H1 (cell line): ENCODE data around the gene PHLDA3. TPM values are rescaled to one million over a fixed set of nuclear protein-coding genes. Genes with fewer than 3 reads are reported as not detected.

Source experiments
- SUZ12 ChIP-seq: fragments of 200-600 bp; sonication (generic); IDR thresholded peaks from 2 replicates; pipeline ENCODE4 v1.6.1; 2012; ENCODE audit warnings: mild to moderate bottlenecking, inconsistent platforms, low read length, moderate library complexity, mixed read lengths
- polyA plus RNA-seq, 7 experiments: library from polyadenylated mRNA; depleted of rRNA in 3 of 7; stranded (reverse) in 5 of 7; unstranded in 2 of 7; fragments of >200 nt in 5 of 7; fragments of 200-250 nt in 2 of 7; gene quantifications; 1 replicate in 5 of 7; 2 replicates in 1 of 7; 4 replicates in 1 of 7; pipeline versions ENCODE4 v1.2.1 to v1.2.3, GENCODE V29; 2011 to 2013; ENCODE audit warnings: missing spikeins in 2 of 7, mixed read lengths in 2 of 7
- total RNA-seq: library from RNA; stranded (reverse); fragmentation: NEBNext Ultra II Directional; extraction: Animal tissue kit (Norgen Biotek cat#: 25700); gene quantifications from 2 replicates; pipeline ENCODE4 v1.2.1, GENCODE V29; 2021
- TF ChIP-seq, protein P1 (sequence below): IDR thresholded peaks from 2 replicates; pipeline ENCODE4 v1.6.1; 2011; ENCODE audit warnings: low read length, improper control_type of control experiment

Gene PHLDA3
- total and polyA plus RNA-seq, 2 of the 8 experiments (the other 6 are each of a cell fraction or from before 2014, with no cell fraction given) = 25.5 to 27.5 TPM

GRCh38 chr1:201501812-201502510 lies 33.0 kb upstream of the PHLDA3 start (continued):
- TF ChIP-seq, protein P1, sequence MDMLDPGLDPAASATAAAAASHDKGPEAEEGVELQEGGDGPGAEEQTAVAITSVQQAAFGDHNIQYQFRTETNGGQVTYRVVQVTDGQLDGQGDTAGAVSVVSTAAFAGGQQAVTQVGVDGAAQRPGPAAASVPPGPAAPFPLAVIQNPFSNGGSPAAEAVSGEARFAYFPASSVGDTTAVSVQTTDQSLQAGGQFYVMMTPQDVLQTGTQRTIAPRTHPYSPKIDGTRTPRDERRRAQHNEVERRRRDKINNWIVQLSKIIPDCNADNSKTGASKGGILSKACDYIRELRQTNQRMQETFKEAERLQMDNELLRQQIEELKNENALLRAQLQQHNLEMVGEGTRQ = no peak
- TF ChIP-seq SUZ12 = no peak
